Measurements from ENCODE around the gene UTS2B.
"Not testable (repeated sequence)": the region's sequence is repeated elsewhere in the genome, so short reads cannot be mapped to it uniquely, and the experiment has no call there.

Gene UTS2B

DNA sequence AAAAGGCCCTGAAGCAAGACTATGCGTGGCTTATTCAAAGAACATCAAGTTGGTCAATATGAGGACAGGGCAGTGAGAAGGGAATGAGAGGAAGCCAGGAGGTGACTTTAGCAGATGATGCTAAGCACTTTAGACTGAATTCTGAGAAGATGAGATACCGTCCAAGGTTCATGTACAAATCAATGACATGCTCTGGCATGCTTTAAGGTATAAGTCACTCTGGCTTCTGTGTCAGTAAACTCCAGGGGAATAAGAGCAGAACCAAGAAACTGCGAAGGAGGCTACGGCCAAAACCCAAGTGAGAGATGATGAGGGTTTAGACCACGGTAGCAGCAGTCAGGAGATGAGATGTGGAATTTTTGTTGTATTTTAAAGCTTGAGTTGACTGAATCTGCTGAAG is 10.0 kb downstream of the UTS2B start:
- DNase-seq = no peak

DNA sequence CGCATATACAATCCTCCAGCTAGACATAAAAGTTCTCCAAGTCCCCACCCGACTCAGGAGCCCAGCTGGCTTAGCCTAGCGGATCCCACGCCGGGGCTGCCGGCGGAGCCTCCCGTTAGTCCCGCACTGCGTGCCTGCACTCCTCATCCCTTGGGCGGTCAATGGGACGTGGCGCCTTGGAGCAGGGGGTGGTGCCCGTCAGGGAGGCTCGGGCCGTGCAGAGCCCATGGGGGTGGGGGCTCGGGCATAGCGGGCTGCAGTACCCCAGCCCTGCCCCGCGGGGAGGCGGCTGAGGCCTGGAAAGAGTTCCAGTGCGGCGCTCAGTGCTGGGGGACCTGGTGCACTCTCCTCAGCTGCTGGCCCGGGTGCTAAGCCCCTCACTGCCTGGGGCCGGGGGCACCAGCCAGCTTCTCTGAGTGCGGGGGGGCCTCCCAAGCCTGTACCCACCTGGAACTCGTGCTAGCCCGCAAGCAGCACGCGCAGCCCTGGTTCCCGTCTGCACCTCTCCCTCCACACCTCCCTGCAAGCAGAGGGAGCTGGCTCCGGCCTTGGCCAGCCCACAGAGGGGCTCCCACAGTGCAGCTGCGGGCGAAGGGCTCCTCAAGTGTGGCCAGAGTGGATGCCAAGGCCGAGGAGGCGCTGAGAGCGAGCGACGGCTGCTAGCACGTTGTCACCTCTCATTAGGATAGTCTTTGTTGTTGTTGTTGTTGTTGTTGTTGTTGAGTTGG is 13.3 kb downstream of the UTS2B start:
- DNase-seq = no peak

DNA sequence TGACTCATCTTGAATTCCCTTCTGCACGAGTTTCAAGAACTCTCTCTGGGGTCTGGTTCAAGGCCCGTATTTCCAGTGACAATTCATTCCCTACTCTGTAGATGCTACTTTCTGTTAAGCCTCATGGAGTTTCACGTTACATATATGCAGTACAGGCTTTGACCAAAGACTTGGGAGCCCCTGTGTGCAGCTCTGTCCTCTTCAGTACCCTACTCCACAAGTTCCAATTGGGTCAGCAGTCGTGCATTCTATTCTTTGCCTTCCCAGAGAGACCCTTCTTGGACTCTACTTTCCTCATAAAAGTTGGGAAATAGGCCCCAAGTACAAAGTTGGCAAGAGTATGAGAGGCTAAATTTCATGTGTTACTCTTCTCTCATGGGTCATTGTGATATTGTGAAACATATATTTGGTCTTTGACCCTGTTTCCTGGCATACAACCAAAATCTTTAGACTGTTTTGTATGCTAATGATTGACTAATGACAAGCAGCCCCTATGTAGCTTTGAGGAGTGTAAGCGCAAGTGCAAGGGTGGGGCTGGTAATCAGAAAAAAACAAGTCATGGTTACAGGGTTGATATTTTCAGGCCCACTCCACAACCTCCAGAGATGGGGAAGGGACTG is 16.1 kb downstream of the UTS2B start:
- no peak for DNase-seq

DNA sequence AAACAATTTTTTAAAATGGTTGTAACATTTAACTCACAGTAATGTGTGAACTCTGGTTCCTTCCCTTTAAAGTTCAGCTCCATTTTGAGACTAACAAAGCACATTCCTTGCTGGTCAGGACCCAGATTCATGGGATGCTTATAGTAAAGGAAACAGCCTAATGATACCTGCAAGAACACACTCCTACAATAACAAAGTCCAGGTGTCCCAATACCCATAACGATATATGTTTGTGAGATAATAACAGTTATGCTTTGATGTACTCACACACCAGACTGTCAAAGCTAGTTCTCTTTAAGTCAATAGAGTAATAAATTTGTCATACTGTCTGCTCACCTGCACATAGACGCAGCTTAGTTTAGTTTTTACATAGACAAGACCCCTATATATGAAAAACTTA is 17.0 kb downstream of the UTS2B start:
- DNase-seq = no peak

DNA sequence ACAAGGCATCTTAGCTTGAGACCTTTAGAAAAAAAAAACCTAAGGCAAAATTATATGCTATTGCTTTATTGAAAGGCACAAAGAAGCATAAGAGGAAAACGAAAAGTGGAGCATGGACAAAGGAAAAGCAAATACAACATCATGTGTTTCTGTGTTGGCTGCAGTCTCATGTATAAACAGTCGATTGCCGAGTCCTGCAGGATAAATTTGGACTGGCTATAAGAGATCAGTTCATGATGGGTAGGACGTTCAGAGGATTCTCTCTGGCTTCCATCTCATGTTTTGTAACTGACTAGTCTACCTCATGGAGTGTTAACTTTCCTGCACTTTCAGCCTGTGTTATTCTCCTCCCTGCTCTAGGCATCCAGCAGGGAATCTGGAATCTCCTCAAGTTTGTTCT is 23.0 kb downstream of the UTS2B start:
- DNase-seq = no peak

DNA sequence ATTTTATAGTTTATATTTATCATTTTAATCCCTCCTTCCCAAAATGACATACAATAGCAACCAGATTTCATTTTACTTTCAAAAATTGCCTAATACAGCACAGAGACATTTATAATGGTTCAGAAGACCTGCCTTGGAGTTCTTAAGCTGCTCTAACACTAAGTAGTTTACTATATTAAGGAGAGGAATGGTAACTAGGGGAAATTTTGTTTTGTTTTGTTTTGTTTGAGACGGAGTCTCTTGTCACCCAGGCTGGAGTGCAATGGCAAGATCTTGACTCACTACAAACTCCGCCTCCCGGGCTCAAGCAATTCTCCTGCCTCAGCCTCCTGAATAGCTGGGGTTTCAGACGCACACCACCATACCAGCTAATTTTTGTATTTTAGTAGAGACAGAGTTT is 23.9 kb downstream of the UTS2B start:
- DNase-seq = no peak

DNA sequence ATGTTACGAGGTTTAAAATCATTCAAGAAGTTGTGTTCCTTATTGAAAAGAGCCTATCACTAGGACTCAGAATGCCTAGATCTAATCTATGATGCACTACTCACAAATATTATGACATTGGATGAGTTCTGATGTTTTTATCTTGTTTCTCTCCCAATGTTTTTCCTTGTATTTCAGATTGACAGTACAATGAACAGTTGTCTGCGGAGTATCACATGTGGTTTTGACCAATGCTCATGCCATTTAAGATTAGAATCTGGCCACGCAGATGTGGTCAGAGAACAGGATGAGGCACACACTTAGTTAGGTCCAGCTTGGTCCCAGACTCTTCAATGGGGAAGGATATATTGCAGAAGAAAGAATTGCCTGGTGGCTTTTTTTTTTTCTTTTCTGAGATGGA is 26.7 kb downstream of the UTS2B start:
- DNase-seq = peak; percentile 76

DNA sequence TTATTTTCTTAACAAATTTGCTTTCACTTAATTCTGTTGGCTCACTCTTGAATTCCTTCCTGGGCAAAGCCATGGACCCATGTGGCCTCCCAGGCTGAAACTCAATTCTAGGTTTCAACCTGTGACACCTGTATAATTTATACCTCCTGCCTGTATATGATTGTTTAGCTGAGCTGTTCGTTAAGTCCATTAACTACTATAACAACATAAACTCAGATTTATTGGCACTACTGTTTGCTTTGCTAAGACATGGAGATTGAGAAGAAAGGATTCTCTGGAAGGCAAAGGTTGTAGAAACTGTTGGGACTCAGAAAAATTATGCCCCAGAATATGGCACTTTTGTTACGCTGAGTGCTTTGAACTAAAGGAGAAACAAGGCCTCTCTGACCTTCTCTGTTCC is 27.9 kb downstream of the UTS2B start:
- no peak for DNase-seq

DNA sequence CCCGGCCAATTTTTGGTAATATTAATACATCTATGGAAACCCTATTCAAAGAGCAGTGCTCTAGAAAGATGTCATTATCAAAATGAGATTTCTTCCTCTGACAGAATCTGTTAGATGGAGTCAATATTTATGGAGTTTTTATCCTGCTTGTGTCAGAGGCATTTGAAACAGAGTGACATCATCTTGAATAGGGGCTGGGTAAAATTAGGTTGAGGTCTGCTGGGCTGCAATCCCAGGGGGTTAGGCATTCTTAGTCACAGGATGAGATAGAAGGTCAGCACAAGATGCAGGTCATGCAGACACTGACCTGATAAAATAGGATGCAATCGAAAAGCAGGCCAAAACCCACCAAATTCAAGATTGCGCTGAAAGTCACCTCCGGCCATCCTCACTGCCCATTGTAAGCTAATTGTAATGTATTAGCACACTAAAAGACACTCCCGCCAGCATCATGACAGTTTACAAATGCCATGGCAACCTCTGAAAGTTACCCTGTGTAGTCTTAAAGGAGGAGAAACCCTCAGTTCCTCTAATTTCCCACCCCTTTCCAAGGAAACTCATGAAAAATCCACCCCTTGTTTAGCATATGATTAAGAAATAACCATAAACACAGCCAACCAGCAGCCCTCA is 28.4 kb downstream of the UTS2B start:
- DNase-seq = no peak

DNA sequence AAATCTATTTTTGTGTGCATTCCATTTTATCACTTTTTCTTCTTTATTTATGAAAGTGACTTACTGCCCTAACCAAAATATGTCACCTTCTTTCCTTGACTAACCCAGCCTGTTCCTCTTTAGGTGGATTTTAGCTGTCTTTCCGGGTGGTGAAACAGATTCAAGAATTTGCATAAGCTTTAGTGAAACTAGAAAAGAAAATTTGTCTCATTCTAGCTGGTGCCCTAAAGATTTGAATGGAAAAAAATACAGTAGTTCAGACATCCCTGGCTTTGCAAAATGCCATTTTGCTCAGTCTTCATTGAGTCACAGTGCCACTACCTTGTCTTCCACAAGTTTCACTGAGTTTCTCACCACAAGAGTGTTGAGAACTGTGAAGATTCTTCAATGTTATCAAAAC is 29.3 kb downstream of the UTS2B start:
- DNase-seq = peak; percentile 27

DNA sequence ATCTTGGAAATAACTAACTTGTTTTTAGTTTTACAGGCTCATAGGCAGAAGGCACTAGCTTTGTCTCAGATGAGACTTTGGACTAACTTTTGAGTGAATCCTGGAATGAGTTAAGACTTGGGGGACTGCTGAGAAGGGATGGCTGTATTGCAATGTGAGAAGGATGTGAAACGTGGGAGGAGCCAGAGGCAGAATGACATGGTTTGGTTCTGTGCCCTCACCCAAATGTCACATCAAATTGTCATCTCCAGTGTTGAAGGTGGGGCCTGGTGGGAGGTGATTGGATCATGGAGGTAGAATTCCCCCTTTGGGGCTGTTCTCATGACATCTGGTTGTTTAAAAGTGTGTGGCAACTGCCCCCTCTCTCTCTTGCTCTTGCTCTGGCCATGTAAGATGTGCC is 29.9 kb downstream of the UTS2B start:
- DNase-seq = no peak

DNA sequence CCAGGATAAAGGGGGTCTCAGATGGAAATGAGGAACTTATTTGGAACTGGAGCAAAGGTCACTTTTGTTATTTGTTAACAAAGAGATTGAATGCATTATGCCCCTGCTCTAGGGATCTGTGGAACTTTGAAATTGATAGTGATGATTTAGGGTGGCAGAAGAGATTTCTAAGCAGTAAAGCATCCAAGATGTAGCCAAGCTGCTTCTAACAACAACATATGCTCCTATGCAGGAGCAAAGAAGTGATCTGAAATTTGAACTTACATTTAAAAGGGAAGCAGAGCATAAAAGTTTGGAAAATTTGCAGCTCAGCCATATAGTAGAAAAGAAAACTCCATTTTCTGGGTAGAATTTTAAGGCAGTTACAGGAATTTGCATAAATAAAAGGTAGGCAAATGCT is 31.5 kb downstream of the UTS2B start:
- DNase-seq = no peak

DNA sequence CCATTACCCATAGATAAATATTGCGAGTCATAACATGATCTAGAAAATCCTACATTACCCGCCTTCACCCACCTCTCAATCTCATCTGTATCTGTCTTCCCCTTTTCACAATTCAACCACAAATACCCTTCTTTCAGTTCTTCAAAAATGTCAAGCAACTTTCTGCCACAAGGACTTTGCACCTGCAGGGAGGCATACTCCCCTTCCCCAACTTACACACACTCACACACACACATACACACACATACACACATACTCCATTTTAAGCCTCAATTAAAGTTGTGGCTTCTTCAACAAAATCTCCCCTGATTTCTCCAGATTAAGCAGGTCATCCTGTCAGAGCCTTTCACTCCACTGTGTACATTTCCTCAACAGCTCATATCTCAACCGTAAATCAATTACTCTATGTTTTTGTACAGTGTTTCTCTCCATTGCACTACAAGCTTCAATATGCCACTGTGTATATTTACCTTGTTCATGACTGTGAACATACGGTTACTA is 34.2 kb downstream of the UTS2B start:
- peak; percentile 96 for DNase-seq

DNA sequence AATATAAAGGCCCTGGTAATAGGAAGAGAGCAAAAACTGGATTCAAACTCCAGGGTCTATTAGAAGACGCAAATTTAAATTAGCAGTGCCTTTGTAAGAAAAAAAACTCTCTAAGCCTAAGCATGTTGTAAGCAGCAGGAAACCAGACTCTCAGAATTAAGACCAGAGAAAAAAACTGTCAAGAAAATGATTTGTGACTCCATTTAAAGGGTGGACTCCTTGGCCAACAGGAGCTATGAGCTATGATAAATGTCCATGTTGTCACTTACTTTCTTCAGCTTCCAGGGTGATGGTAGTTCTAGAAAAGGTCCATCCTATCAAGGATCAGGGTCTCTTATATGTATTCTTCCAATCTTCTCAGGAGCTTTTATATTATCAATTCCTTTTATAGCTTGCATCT is 36.0 kb downstream of the UTS2B start:
- DNase-seq = peak; percentile 75

DNA sequence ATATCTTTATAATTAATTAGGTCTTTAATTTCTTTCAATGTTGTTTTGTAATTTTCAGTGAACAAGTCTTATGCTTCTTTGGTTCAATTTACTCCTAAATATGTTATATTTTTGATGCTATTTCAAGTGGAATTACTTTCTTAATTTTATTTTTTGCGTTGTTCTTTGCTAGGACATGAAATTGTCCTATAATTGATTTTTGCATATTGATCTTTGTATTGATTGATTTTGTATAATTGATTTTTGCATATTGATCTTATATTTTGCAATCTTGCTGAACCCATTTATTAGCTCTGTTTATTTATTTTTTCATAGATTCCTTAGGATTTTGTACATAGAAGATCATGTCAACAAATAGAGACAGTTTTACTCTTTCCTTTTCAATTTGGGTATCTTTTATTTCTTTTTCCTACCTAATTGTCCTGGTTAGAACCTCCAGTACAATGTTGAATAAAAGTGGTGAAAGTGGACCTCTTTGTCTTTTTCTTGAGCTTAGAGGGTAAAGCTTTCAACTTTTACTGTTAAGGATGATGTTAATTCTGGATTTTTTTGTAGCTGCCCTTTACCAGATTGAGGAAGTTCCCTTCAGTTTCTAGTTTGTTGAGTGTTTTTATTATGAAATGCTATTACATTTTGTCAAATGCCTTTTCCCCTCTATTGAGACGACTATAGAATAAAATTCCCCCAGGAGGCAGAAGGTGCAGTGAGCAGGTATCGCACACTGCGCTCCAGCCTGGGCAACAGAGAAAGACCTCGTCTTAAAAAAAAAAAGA is 37.9 kb downstream of the UTS2B start:
- DNase-seq = peak; percentile 78

DNA sequence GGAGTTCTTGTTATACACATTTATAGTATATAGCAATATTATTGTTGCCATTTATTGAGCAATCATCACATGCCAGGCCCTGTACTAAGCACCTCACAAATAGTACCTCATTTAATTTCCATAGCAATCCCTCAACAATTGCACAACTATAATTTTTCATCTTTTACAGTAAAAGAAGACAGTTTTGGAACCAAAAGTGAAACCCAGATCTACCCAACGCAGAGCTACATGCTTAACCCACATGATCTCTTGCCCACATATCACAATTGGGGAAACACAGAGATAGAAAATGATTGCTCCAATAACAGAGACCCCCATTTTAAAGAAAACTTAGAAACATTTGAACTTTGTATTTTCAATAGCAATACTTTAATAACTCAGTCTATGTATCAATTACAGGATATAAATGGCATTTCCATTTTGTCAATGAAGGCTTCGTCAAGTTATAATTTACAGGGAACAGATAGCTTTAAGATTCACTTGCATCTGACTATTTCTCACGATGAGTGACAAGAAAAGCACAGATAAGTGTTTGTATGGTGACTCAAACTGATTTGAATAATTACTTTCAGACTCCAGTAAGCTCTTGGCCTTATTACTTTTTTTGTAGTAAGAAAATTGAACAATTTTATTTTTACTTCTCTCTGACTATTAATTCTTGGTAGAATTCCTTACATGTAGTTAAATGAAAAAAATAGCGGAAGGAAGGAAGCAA is 39.9 kb downstream of the UTS2B start:
- peak; percentile 78 for DNase-seq

DNA sequence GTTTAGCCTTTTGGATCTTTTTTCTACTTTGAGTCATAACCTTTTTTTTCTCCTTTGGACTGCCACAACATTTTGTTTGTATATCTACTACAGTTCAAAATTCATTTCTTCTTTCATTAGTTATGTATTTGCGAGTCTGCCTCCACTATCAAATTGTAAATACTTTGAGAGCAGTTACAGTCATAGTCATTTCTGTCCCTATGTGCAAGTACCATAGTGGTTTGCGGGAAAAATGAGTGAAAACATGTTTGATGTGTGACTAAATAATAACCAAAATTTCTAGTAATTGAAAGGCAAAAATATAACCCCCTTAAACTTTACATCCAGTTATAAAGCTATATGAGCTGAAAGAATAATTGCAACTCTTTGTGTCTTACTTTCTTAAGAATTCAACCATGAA is 46.9 kb downstream of the UTS2B start:
- DNase-seq = no peak

DNA sequence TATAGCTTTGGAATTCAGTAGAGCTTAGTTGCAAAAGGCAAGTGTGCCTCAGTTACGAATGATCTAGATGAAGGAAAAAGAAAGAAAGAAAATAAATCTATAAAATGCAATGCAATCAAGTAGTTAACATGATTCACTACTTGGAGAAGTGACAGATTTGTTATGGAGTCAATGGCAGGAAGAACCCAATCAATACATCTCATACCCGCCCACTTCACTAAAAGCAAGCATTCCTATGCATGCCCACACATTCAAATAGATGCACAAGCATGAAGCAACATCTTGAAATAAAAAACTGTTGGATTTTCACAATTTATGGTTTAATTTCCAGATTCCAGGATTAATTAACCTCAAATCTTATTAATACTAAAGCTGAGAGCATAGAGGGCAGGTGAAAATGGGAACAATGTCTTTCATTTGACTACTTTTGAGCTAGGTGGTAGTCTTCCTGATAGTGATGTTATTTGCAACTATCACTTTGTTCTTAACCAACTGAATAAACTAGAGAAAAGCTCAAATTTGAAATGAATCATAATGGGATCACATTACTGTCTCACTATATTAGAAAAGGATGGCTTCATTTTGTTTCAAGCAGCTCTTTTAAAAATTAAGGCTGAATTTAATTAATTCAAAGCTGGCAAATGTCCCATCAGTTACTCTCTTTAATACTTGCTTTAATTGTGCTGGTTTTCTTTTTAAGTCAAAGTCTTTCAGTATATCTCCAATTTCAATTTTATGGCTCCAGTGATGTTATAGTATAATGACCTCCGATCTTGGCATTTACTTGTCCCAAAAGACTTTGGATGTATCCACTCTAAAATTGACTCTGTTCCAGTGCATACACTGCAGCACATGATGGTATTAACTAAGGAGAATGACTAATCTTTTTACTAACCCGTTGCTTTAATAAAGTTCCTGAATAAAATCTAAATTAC is 47.8 kb downstream of the UTS2B start:
- no peak for DNase-seq

DNA sequence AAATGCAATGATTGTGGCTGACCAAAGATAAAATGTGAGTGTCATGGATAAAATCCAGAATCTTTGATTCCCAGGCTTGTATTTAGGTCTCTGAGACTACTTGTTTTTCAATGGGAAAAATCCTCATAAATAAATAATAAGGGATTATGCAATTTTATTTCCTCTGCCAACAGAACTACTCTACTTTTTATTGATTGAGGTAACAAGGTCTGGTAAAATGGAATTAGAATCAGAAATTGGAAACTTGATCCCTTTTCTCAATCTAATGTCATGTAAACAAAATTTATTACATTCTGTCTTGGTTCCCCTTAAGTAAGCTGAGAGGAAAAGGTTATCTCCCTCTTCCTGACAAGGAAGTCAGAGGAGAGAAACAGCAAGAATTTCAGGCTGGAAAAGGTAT is 49.4 kb downstream of the UTS2B start:
- no peak for DNase-seq

DNA sequence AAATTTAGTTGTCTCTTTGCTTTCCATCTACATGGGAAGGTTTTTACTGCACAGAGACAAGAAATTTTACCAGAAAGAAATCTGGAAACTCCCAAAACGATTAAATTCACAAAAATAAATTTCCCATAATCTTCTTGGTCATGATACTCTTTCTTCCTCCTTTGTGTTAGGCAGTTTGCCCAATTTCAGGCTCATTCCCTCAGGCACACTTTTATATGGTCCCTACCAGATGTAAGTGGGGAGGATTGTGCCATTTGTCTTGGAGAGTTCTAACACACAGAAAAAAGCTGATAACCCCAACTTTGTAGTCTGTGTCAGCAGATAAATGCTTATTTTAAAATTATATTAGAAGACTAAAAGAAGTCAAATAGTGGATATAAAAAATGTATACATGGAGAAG is 50.2 kb downstream of the UTS2B start:
- DNase-seq = no peak

DNA sequence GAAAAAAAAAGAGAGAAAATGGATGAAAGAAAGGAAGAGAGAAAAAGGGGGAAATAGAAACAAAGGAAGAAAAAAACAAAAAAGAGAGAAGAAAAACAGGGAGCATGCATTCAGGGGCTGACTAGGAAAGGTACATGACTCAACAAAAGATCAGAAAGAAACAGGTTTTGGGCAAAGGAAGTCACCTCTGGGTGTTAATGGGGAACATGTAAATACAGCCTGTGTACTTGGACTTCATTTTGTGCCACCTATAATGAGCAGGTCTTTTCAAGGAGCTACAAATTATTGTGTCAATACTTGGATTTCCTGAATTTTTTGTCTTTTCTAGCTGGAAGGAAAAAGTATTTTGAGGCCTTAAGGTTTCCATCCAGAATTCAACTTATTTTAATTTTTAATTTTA is 54.6 kb downstream of the UTS2B start:
- no peak for DNase-seq

DNA sequence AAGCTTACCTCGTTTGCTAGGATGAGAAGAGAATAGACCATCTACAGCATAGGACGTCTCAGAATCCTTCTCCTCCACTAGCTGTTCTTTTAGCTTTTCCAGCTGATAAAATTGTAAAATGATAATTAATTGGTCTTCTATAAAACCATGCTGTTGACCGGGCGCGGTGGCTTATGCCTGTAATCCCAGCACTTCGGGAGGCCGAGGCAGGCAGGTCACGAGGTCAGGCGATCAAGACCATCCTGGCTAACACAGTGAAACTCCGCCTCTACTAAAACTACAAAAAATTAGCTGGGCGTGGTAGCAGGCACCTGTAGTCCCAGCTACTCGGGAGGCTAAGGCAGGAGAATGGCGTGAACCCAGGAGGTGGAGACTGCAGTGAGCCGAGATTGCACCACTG is 55.1 kb downstream of the UTS2B start:
- DNase-seq = not testable (repeated sequence)
